ENCODE measurements around the gene GYS2.

The GYS2 gene

GRCh38 chr12:21552635-21553328 lies 51.9 kb downstream of the GYS2 start:
- DNase-seq = no peak

- no peak for DNase-seq
Observed at GRCh38 chr12:21551841-21552465, 52.7 kb downstream of the GYS2 start.

GRCh38 chr12:21547437-21547836 lies 57.2 kb downstream of the GYS2 start:
- no peak for DNase-seq

DNA sequence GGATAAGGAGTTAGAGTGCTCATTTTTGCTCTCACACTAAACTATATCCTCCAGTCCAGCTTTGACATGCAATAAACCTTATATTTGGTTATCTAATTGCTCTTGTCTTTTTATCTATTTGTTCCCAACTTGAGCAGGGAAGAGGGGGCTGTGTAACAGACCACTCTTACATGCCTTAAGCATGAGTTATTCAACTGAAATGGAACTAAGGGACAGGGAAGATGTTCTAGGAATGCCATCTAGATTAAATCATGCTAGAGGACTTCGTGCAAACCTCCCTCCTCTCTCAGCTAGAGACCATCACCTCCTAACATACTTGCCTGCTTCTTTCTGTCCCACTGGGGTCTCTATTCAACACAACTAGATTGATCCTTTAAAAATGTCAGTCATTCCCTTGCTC lies 57.9 kb downstream of the GYS2 start:
- DNase-seq = no peak

GRCh38 chr12:21545557-21545956 lies 59.1 kb downstream of the GYS2 start:
- DNase-seq = no peak

- no peak for DNase-seq
Observed at GRCh38 chr12:21543151-21543550, 61.5 kb downstream of the GYS2 start.

DNA sequence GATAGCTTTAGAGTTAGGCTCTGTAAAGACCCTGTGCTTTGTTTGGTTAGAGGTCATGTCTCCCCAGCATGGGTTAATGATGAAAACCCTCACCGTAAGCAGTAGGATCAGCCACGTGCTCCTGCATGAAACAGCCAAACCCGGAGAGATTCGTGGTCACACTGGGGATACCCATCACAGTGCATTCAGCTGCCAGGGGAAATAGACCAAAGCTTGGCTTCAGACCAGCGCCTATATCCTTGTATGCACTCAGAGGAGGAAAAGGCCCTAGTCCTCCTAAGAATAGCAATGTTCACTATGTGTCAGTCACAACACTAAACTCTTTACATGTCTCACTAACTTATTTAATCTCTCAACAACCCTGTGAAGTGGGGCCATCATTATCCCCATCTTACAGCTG lies 62.2 kb downstream of the GYS2 start:
- DNase-seq = no peak

GRCh38 chr12:21541773-21542172 lies 62.9 kb downstream of the GYS2 start:
- no peak for DNase-seq

- DNase-seq = no peak
Observed at GRCh38 chr12:21539797-21540196, 64.8 kb downstream of the GYS2 start.

DNA sequence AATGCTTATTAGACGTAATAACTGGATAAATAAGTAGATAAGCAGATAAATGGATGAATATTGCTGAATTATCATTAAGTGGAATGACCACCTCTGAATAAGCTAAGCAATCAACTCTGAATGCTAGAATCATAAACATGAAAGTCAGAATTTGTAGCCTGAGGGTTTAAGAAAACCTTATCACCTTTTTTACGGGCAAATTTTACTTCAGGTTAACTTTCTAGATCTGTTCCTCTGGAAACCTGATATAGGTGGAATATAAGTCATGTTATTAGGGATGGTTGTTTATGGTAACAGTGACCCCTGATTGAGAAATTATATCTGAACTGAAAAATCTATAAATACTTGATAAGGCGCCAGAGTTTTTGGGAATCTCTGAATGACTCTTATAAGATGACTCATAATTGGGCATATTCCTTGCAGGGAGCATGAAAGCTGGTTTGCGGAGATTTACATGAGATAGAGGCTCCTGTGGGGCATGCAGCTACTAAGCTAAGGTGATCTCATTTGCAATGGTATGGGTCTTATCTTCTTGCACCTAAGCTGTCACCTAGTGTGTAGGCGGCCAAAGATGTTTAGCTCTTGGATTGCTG lies 66.5 kb downstream of the GYS2 start:
- no peak for DNase-seq

DNA sequence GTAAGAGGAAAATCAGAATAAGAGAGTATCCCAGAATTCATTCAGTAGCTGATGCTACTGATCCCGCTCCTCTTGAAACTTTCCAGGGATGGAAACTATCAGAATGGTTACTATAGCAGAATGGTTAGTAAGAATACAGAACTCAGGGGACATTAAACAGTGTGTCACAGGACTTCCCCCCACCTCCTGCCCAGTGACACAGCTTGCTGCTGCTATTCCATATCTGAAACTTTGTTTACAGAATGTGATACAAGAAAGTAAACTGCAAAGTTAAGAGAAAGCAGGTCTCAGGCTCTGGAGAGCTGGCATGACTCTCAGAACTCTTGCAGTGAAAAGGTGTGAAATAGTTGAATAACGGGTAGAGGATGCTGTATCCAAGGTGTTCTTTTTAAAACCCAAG lies 75.2 kb downstream of the GYS2 start:
- no peak for DNase-seq

DNA sequence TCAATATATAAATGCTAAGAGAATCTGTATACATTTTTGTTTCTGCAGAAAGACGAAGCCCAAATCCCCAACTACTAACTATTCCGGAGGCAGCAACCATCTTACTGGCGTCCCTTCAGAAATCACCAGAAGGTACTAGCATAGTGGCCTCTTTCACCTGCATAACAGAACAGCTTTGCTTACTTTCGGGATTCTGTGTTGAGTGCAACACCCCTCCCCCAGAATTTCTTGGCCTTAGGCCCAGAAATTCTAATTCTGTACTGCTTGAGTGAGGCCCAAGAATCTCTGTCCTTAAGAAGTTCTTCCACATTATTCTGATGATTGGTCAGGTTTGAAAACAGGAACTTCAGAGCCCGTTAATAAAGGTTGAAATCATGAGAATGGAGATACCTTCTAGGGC lies 75.7 kb downstream of the GYS2 start:
- no peak for DNase-seq

DNA sequence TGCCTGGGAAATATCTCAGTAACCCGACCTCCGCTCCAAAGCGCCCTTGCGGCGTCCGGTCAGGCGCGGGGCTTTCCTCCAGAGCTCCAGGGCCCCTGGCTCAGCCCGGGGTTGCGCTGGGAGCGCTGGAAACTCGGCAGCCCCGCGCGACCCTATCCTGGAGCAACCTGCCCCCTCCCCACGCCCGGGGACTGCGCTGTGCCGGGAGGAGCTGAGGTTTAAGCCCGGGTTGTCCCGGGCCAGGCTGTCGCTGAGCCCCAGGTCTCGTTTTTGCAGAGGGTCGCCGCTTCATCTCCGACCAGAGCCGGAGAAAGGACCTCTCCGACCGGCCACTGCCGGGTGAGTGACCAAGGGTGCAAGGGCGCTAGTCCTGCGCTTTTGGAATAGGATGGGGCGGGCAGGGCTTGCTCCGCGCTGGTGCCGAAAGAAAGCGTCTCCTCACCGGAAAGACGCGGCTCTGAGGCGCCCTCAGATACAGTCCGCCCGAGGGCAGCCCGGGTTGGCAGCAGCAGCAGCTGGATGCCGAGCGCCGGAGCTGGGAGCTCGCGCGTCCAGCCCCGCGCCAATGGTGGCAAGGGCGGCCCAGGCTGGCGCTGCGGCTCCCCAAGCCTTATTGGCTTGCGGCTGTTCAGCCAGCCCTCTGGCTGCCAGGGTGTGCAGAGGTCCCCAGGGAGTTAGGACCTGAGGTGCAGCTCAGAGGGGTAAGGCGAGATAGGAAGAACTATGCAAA lies 77.0 kb downstream of the GYS2 start:
- DNase-seq = peak in 1 of 3 donors; percentile 36

GRCh38 chr12:21526721-21527345 lies 77.8 kb downstream of the GYS2 start:
- no peak for DNase-seq

GRCh38 chr12:21526053-21526452 lies 78.6 kb downstream of the GYS2 start, which contains the start of gene SPX:
SPX (plus strand) TSS chr12:21526296; CDS start chr12:21526473, 177 bp downstream.
- DNase-seq = no peak

- DNase-seq = no peak
Observed at GRCh38 chr12:21523148-21523547, 81.5 kb downstream of the GYS2 start.

DNA sequence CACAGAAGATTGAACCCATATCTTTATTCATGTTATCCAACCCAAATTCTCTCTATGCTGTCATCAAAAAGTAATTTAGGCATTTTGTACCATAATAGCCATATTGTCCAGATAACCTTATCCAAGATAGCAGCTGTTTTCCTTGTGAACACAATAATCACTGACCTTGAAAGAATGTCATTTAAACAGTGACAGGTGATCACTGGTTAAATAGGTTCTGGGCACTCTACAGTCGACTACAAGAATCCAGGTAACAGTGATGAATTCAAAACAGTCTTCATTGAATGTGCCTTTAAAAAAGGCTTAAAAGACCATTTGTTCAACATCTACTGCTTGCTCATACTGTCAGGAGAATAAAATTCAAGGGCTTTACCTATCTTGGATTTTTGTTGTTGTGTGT lies 83.1 kb downstream of the GYS2 start:
- no peak for DNase-seq

GRCh38 chr12:21518451-21518850 lies 86.2 kb downstream of the GYS2 start:
- no peak for DNase-seq

- DNase-seq = no peak
Observed at GRCh38 chr12:21516281-21516680, 88.4 kb downstream of the GYS2 start.

DNA sequence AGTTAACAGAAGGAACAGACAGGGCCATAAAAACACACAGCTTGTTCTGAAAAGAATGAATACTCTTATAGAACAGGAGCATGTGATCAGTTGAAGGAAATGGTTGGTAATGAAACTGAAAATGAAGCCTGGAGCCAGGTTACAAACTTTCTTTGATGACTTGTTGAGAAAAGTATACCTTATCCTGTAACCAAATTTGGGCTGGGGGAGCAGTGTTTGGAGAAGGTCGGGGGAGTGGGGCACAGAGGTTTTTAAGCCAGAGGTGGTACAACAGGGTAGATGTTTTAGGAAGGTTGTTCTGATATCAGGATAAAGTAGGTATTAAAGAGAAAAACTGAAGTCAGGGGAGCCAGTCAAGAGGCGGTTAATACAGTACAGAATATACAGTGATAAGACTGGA lies 94.9 kb downstream of the GYS2 start:
- no peak for DNase-seq

- DNase-seq = no peak
Observed at GRCh38 chr12:21507849-21508248, 96.8 kb downstream of the GYS2 start.

DNA sequence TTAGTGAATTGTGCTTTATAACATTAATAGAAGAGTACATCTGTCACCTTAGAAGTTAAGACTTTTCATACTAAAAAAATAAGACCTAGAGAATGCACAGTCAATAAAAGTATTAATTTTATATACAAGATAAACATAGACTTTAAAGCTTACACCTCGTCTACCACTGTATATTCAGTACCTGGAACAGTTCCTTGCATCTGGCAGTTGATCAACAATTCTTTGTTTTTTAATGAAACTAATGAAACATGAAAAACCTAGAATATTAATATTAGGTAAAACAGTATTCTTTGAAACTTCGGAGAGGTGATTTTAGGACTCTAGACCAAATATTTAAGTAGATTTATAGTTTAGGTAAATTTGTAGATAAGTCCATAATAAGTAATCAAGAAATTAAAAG lies 98.8 kb downstream of the GYS2 start:
- DNase-seq = no peak

- no peak for DNase-seq
Observed at GRCh38 chr12:21502872-21503271, 101.8 kb downstream of the GYS2 start.
